ENCODE results near the gene MIGA1.

Gene MIGA1

DNA sequence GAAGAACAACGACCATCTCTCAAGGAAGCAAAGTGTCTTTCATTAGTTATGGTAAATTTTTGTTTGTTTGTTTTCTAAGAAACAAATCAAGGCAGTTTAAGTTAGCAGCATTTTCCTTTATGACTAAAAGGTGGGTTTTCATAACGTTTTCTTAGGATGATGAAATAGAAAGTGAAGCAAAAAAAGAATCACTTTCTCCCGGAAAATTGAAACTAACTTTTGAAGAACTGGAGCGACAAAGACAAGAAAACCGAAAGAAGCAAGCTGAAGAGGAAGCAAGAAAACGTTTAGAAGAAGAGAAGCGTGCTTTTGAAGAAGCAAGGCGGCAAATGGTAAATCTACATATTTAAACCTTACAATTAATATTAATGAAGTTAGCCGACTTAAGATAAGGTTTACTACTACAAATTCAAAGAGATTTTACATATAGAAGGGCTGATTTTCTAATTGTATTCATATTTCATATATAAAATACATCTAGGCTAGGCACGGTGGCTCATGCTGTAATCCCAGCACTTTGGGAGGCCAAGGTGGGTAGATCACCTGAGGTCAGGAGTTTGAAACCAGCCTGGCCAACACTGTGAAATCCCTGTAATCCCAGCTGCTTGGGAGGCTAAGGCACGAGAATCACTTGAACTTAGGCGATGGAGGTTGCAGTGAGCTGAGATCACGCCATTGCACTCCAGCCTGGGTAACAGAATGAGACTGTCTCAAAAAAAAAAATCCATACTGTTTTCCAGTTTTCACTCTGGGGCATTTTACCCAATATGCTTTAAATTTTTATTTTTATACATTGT, 147.3 kb downstream of the MIGA1 start:
- no peak for DNase-seq

DNA sequence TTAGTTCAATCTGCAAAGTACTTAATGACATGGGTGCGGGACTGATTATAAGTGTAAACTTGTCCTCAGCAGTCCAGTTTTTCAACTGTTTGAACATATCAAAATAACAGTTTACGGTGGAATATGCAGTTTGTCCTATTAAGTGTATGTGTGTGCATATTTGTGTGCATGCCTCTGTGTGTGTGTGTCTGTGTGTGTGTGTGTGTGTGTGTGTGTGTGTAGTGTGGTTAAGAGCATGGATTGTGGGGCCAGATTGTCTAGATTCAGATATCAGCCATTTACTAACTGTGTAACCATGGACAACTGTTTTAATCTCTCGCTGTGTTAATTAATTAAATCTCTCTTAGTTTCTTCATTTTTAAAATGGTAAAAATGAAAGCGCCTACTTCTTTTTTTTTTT, 148.0 kb downstream of the MIGA1 start:
- DNase-seq: no peak
